ENCODE measurements around the gene DGKK.

DNA sequence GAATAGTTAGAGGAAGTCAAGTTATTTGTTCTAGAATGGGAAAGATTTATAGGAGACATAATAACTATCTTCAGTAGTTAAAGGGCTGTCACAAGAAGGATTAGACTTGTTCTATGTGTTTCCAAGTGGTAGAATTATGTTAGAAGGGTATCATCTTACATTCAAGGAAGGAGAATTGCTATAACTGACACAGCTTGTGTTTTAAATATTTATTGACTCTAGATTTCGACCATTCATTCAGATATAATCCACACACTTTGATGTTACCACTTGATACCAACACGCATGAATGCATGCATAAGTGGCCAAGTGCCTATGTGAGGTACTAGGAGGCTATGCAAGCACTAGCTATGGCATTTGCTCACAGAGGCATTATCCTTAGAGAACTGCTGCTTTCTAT is 143.4 kb downstream of the DGKK start:
- TF ChIP-seq, protein P1, sequence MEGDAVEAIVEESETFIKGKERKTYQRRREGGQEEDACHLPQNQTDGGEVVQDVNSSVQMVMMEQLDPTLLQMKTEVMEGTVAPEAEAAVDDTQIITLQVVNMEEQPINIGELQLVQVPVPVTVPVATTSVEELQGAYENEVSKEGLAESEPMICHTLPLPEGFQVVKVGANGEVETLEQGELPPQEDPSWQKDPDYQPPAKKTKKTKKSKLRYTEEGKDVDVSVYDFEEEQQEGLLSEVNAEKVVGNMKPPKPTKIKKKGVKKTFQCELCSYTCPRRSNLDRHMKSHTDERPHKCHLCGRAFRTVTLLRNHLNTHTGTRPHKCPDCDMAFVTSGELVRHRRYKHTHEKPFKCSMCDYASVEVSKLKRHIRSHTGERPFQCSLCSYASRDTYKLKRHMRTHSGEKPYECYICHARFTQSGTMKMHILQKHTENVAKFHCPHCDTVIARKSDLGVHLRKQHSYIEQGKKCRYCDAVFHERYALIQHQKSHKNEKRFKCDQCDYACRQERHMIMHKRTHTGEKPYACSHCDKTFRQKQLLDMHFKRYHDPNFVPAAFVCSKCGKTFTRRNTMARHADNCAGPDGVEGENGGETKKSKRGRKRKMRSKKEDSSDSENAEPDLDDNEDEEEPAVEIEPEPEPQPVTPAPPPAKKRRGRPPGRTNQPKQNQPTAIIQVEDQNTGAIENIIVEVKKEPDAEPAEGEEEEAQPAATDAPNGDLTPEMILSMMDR (IDR thresholded peaks at IDR 0.05; ENCODE audit: insufficient read depth, low read depth, low read length) = no peak
- no peak for TF ChIP-seq EZH2 (IDR thresholded peaks at IDR 0.05; ENCODE audit: insufficient read depth, low read length)

Measured in astrocyte (in vitro differentiated cells and primary cell).